ENCODE measurements around the gene METAP1.
"Not testable (repeated sequence)": the region's sequence is repeated elsewhere in the genome, so short reads cannot be mapped to it uniquely, and the experiment has no call there.

METAP1 gene

DNA sequence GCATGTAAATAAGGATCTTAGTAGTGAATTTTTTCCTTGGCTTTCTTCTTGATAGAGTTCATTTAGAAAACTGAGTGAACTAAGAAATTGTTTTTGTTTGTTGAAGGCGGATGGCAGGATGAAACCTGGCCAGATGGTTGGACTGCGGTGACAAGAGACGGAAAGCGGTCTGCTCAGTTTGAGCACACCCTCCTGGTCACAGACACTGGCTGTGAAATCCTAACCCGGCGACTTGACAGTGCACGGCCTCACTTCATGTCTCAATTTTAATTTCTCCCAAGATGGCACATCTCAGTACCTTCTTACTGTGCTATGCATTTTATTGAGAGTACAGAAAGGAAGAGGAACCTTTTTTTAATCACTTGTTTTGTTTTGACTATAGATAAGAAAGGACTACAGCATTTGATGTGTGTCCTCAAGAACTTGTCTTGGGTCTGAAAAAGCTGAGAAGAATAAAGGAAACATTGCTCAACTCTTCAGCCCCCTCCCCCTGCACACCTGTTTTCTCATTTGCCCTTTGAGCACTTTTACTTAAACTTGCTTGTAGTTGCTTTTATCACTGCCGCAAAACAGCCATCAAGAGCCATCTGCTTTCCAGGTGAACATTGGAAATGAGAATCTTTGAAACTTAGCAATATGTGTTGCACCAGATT, 65.7 kb downstream of the METAP1 start:
- no peak for DNase-seq

DNA sequence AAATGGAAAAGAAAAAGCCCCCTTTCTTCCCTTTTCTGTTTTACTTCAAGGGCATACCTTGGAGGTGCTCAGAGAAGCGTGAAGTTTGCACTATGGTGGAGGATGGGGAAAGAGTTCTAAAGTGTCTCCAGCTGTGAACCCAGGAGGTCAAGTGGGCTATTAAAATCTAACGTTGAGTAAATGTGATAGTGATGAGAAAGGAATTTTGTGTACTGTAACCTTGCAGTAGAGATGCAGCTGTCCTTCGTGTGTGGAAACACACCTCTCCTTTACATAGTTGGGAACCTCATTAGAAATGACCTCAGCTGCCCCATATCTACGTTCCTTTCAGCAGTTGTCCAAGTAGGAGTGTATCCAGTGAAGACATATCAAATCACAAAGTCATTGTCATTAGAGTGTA, 66.6 kb downstream of the METAP1 start:
- DNase-seq, result no peak

DNA sequence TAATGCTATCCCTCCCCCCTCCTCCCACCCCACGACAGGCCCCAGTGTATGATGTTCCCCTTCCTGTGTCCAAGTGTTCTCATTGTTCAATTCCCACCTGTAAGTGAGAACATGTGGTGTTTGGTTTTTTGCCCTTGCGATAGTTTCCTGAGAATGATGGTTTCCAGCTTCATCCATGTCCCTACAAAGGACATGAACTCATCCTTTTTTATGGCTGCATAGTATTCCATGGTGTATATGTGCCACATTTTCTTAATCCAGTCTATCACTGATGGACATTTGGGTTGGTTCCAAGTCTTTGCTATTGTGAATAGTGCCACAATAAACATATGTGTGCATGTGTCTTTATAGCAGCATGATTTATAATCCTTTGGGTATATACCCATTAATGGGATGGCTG, 70.0 kb downstream of the METAP1 start:
- DNase-seq, result not testable (repeated sequence)

DNA sequence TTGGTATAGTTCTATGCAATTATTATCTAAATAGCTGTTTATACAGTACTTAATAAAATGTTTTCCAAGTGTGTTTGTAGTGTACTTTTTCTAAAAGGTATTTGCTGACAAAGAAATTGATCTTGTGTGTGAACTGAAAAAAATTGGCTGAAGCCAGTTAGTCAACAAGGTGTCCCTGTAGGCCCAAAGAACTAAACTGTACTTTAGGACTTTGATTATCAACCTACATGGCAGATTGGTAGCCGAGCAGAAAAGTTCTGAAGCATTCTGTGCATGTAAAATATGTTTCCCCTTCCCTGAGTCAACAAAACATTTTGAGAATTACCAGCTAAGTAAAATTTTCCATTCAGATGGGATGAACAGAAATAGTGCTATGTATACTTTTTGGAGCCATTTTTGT, 72.1 kb downstream of the METAP1 start:
- DNase-seq, result no peak

DNA sequence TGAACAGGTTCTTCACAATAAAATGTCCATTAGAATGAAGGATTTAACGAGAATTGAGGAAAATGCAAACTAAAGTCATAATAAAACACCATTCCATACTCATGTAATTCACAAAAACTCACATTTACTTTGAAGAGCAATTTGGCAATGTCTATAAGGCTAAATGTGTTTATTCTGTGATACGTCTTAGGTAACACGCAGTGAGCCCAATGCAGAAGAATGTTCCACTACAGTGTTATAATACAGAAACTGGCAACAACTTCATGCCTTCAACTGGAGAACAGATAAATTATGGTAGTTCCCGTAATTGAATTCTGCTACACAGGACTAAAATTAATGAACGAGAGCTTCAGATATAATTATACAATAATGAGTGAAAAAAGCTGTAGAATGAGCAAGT, 75.6 kb downstream of the METAP1 start:
- no peak for DNase-seq

DNA sequence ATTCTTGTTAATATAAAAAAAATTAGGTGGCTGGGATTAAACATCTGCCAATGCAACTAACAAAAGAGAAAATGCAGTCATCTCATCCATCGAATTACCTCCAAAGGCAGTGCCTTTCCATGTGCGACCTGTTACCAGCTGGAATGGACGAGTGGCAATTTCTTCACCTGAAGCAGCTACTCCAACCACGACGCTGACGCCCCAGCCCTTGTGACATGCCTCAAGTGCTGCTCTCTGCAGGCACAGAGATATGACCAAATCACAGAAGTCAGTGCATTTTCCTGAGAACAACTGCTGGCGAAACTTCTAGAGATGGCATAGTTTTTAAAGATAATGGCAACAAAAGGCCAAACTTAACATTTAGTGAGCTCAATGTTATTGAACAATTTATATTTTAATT, 79.3 kb downstream of the METAP1 start:
- no peak for DNase-seq

DNA sequence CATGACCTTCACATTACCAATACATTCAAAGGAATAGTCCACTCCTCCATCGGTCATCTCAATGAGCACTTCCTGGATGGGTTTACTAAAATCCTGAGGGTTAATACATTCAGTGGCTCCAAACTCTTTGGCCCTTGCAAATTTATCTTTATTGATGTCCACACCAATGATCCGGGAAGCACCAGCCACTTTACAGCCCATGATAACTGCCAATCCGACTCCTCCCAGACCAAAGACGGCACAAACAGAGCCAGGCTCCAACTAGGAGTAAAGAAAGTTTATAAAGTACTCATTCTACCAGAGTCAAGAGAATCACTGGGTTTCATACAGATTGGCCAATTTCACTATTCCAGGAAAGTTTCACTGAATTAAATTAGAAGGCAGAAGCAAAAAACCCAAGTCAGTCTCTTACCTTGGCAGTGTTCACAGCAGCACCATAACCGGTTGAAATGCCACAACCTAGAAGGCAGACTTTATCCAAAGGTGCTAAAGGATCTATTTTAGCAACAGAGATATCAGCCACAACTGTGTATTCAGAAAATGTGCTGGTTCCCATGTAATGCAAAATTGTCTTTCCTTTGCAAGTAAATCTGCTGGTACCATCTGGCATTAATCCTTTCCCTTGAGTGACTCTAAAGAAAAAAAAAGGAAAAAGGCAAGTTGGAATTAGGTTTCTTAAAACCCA, 80.9 kb downstream of the METAP1 start:
- DNase-seq, result no peak

- no peak for DNase-seq
Observed at GRCh38 chr4:99077177-99077576, 81.7 kb downstream of the METAP1 start.

DNA sequence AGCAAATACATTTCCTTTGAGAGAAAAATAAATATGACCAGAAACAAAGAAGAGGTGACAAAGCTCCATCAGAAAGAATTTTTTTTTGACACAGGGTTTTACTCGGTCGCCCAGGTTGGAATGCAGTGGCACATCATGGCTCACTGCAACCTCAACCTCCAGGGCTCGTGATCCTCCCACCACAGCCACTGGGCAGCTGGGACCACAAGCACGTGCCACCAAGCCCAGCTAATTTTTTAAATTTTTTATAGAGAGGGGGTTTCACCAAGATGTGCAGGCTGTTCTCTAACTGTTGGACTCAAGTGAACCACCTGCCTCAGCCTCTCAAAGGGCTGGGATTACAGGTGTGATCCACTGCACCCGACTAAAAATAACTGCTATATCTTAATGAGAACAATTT, 82.8 kb downstream of the METAP1 start:
- DNase-seq, result no peak

DNA sequence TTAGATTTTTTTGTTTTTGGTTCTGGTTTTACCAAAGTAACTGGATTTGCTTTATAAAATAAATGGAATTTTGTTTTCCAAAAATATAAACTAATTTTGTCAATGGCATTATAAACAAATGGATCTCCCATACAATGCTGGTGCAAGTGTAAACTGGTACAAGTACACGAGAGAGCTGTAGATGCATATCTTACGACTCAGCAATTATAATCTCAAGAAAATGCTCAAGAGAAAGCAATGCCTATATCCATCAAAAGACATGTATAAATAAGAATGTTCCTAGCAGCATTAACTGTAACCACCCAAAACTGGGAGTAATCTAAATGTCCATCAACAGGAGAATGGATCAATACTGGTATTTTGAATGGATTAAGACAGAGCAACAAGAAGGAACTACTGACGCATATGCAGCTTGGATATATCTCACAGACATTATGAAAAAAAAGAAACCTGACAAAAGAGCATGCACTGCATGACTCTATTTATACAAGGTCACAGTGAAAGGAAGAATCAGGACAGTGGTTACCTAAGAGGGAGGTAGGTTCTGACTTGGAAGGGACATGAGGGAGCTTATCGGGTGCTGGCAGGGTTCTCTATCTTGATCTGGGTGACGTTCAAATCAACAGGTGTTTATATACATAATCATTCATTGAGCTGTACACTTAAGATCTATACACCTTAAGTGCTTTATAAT, 83.6 kb downstream of the METAP1 start:
- DNase-seq, result no peak

DNA sequence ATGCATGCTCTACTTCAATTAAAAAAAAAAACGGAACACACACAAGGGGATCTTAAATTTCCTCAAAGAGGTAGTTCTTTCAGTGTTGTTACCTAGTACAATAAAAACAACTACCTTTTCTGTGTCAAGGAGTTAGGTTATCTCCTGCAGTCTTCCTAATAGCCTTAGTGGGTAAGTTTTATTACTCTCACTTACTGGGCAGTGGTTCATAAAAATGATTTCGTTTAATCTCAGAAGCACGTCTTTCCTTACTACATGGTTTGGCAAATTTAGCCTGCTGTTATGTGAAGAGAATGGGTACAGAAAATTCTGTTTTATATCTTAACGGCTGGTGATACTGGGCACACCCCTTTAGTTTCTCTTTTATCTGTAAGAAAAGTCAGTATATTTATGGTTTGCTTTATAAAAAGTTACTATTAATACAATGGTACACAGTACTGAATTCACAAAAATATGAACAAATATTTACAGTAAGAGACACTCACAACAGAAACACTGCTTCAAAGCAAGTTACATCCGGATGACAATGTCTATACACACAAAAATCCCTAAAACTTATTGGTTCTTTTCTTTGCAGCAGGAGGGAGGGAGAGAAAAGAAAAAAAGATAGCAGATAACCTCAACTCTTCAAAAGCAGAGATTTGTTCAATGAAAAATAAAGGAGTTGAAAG, 84.2 kb downstream of the METAP1 start:
- DNase-seq, result no peak

DNA sequence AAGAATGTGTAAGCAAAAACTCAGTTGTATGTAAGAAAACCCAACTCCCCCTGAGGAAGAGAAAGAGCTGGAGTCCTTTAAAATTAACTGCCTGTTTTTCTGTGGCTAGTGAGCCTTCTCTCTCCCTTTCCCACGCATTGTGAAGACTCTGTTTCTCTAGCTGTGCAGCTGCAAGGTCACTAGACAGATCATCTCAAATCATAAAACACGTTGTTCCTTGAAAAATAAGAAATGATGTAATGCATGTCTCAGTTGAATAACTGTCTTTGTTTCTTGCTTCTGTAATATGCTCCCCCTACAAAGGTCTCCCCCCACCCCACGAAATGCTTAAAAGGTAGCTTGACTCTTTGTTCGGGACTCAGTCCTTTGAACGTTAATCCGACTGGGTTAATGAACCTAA, 85.3 kb downstream of the METAP1 start:
- DNase-seq, result not testable (repeated sequence)

GRCh38 chr4:99082192-99082591, 86.7 kb downstream of the METAP1 start:
- DNase-seq, result no peak

DNA sequence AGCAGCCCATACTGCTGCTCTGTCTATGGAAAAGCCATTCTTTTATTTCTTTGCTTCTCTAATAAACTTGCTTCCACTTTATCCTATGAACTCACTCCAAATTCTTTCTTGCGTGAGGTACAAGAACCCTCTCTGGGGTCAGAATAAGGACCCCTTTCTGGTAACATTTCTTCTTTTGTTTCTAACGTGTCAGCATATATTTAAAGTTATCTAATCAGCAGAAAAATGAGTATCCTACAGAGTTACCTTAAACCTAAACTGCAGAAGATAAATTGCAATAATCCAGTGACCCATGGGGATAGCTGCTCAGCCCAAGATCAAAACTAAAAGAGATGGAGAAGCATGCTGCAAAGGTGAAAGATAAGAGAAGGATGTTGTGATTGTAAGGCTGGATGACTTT, 89.1 kb downstream of the METAP1 start:
- no peak for DNase-seq

- no peak for DNase-seq
Observed at GRCh38 chr4:99088023-99088449, 92.5 kb downstream of the METAP1 start.

- peak; percentile 36 for DNase-seq
Observed at GRCh38 chr4:99088481-99089365, 93.2 kb downstream of the METAP1 start, which contains the start of gene ADH5. Gene ADH5 (minus strand): TSS chr4:99088788. CDS start chr4:99088700, 88 bp downstream.

- no peak for DNase-seq
Observed at GRCh38 chr4:99090481-99091215, 95.1 kb downstream of the METAP1 start.

- no peak for DNase-seq
Observed at GRCh38 chr4:99091216-99091575, 95.7 kb downstream of the METAP1 start.

GRCh38 chr4:99091841-99092240, 96.3 kb downstream of the METAP1 start:
- DNase-seq, result not testable (repeated sequence)

DNA sequence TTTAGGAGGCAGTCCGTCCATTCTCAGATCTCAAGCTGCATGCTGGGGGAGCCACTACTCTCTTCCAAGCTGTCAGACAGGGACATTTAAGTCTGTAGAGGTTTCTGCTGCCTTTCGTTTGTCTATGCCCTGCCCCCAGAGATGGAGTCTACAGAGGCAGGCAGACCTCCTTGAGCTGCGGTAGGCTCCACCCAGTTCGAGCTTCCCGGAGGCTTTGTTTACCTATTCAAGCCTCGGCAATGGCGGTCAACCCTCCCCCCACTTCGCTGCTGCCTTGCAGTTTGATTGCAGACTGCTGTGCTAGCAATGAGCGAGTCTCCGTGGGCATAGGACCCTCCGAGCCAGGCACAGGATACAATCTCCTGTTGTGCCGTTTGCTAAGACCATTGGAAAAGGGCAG, 103.8 kb downstream of the METAP1 start:
- DNase-seq, result no peak

DNA sequence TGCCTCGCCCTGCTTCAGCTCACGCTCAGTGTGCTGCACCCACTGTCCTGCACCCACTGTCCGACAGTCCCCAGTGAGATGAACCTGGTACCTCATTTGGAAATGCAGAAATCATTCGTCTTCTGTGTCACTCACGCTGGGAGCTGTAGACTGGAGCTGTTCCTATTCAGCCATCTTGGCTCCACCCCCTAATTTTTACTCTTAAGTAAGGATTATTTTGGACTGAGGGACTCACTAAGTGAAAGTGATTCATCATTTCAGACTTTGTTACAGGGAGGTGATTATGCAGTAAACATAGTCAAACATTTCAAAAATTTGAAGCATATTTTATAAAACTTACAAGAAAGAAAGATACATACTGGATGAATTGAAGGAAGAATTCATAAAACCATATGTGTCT, 104.3 kb downstream of the METAP1 start:
- not testable (repeated sequence) for DNase-seq

- DNase-seq, result no peak
Observed at GRCh38 chr4:99100876-99101275, 105.4 kb downstream of the METAP1 start.

All from DMS 273 treated with DMSO at 0.1 percent for 48 hours (cell line).